GM21390 (cell line): ENCODE results near the gene MED6.

Source experiments
- ATAC-seq: cut with Tn5 transposase; IDR thresholded peaks from one replicate; pipeline ENCODE4 v1.9.1; 2021; ENCODE audit not compliant: unreplicated experiment

MED6 gene, protein sequence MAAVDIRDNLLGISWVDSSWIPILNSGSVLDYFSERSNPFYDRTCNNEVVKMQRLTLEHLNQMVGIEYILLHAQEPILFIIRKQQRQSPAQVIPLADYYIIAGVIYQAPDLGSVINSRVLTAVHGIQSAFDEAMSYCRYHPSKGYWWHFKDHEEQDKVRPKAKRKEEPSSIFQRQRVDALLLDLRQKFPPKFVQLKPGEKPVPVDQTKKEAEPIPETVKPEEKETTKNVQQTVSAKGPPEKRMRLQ

DNA sequence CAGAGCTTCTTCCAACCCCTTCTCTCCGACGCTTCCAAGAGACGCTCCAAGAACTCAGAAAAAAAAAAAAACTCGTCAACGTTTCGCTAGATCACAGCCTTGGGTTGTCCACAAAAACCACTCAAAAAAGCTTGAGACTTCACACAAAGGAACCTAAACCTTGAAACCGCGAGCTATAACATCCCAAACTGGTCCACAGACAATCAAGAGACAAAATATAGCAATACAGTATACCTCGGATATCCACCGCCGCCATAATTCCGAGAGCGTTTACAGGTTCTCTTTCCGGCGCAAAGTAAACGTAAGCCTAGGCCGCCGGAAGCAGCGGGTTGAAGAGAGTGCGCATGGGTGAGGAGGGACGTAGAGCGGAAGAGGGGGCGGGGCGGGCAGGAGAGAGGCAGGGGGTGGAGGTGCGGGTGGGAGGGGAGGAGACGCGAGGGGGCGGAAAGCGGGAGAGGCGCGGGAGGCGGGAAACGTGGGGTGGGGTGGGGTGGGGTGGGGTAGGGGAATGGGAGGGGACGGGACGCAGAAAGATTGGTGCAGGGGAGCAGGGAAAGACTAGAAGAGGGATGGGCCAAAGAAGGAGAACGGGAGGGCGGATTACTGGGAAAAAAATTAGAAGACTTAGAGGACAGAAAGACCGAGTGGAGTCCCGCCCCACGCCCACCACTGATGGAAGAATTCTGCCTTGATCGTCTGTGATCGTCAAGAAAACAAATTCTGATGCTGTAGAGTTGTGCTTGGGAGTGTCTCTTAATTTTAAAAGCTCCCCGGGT is at the start of gene MED6:
Gene MED6, minus strand, starts transcription at position 274 of the 776 bp plus-strand sequence. Its CDS starts 18 bp downstream, at position 256.
- peak; percentile 75 for ATAC-seq

DNA sequence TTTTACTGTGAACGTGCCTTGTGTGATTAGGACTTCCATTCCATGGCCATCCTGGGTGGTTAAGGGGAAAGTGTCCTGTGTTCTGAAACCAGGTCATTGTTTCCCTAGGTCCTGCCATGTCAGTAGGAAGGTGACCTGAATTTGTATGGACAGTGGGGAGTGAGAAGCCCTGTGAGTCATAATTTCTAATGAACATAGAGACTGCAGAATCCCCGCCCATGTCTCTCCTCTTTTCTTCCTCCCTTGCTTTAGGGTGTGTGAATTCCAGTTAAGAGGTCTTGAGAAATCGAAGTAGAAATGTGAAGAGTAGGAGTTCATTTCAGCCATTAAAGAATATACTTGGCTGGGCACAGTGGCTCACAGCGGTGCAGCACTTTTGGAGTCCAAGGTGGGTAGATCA is 49.3 kb upstream of the MED6 start:
- no peak for ATAC-seq

DNA sequence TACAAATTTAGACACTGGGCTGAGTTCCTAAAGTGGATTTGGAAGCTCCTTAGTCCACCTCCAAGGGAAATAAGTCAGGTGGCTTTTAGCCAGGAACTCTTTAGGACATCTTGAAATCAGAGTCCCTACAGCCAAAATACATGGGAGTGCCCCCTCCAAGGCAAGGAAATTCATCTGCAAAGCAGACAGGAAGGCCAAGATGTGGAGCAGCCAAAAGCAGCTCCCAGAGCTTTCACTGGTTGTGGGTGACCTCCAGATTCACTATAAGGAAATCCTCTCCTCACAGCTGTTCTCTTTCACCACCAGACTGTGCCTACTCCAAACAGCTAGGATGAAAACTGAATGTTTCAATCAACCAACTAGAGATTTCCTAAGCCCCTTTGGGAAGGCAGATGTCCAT is 47.9 kb upstream of the MED6 start:
- ATAC-seq: no peak

DNA sequence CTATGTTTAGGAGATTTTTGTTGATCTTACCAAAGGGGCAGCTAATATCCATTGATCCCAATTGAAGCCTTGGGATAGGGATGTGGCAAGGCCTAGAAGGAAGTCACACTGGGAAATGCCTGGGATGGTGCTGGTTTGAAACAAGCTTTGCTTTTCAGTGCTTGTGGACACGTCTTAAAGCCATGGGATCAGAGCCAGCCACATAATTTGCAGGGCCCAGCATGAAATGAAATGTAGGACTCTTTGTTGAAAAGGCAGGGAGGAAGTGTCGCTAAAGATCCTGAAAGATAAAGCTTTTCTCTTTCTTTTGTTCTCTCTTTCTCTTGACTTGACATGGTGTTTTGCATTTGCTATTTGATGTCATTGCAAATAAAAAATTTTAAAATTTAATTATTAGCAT is 46.2 kb upstream of the MED6 start:
- no peak for ATAC-seq

DNA sequence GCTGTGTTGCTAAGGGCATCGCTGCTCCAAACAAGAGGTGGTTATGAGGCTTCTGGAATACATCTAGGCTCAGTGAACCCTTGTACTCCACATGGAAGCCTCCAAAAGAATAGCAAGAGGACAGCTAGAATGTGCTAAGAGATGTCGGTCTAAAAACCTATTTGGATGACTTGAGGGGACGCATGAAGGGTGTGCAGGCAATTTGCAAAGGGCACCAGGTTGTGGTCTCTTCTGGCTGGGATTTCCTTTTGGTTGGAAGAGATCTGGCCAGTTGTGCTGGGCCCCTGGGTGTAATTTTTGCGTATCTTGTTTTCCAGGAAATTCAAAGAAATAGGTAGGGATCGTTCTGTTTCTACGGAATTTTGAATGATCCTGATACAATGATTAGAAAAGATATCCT is 45.4 kb upstream of the MED6 start:
- ATAC-seq: no peak

DNA sequence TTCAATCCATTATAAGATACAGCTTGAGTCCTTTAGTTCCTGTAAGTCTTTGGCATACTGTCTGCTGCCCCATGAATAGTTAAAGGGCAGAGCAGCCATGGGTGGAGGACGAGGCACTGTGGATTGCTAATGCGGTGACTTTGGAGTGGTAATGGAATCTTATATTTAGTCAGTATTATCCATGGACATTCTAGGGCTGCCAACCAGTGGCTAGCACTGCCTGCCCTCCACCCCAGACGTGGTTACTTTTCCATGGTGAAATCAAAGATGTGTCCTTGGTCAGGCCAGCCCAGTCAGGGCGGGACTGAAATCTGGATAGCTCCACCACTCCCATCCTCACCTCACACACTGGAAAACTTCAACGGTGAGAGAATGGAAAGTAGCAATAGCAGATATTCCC is 43.5 kb upstream of the MED6 start:
- no peak for ATAC-seq

DNA sequence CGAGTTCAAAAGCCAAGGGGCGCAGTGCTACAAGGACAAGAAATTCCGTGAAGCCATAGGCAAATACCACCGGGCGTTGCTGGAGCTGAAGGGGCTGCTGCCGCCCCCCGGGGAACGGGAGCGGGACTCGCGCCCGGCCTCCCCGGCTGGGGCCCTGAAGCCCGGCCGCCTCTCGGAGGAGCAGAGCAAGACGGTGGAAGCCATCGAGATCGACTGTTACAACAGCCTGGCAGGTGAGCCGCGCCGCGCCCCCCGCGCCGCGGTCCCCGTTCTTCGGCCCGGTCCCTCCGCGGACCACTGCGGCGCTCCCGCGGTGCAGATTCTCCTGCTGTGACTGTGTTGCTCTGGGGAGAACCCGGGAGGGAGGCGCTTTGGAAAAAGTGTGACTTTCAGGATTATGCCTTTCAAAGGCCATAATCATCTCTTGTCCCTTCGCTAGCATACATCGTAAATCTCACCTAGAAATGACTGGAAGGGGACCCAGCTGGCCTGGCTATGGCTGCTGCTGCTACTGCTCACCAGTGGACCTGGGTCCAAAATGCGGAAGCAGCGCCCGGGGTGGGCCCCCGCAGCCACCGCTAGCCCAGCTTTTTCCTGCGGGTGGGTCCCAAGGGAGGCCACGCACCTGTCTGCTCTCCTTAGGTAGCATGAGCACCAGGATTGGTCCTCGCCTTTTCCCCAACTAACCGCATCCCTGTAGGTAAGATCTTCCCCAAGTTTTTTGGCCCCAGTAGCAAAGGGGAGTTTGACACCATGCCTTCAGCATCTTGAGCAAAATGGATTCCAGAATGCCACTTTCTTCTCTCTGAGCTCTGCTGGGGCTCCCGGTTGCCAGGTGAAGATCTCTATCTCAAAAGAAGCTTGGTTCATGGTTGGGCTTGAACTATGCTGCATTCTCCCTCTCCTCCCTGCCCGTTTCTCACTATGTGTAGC is 42.1 kb upstream of the MED6 start:
- ATAC-seq: no peak

DNA sequence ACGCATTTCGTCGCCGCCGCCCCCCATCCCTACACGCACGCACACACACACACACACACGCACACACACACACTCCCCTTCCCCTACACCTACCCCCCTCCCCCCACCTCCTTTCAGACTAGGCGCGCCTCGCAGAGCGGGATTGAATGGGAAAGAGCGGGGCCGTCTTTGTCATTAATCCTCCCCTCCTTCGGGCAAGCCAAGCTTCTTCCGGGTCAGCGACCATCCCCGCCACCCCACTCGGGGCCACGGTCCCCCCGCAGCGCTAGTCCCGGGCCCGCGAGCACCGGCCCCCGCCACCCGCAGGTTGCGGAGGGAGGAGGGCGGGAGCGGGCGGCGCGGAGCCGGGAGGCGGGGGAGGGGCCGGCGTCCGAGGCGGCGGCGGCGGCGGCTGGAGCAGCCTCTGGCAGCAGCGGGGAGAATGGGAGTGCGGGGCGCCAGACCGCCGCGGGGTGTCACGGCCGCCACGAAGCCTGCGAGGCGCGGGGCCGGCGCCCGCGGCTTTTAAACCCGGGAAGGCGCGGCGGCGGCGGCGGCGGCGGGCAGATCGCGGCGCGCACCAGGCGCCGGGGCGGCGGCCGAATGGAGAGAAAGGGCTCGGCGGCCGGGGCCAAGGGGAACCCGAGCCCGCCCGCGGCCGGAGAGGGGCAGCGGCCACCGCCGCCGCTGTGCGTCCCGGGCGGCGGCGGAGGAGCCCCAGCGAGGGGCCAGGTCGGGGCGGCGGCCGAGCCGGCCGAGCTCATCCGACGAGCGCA is 41.3 kb upstream of the MED6 start, which contains the start of gene TTC9:
Gene TTC9, plus strand, starts transcription at position 369 of the 755 bp plus-strand sequence. Its CDS starts 214 bp downstream, at position 583.
- no peak for ATAC-seq

DNA sequence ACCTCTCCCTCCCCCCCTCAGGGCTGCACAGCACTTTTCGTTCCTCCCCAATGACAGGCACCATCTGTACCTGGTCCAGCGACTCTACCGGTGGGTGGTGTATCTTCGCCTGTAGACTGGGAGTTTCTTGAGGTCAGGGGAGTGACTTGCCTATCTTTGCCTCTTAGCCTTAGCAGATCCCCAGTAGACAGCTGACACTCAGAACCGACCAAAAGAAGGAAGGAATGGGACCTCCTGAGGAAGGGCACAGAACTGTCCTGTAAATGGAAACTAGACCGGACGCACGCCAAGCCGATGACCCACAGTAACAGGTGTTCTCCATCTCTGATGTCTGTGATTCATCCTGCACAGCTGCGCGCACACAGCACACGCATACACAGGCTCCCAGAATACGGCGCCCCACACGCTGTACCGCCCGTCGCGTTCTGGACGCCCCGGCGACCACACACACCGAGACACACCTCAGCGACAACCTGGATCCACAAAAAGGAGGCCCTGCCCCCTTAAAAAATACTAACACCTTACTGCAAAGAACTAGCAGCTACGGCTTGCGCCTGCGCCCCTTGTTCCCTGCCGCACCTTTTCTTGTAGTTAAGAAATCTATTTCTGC is 40.6 kb upstream of the MED6 start:
- ATAC-seq: peak; percentile 68

DNA sequence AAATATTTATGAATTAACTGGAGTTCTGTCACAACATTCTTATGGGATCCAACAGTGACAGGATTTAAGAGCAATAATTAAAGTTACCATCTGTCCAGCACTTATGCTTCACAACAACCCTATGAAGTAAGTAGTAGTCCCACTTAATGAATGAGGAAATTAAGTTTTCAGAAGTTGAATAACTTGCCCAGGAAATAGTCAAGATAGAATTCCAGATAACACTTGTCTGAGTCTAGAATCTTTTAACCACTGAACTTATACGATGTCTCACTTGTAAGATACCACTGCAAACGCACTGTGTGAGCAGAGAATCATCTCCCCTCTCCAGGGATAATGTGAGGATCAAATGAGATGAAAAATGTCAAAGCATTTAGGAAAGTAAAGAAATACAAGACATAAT is 38.0 kb upstream of the MED6 start:
- no peak for ATAC-seq

DNA sequence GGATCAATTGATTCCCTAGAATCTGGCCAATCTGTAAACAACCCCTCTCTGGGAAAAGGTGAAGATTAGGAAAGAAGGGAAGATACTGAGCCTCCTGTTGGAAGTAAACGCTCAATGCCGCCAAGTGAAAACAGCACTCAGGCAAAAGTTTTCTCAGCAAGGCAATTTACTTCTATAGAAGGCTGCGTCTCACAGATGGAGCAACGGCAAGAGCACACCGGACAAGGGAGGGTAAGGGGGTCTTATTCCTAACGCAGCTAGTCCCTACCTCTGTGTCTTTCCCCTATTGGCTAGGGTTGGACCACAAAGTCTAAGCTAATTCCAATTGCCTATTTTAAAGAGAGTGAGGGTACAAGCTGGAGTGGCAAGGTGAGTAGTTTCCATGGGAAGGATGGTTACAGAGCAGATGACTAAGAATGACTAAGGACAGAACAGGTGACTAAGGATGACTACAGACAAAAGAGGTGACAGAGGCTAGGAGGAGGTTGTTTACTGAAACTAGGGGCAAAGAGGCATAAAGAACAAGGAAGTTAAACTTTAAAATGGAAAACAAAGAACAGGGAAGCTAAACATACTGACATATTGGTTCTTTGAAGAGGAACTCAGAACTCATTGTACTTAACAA is 35.6 kb upstream of the MED6 start:
- no peak for ATAC-seq

DNA sequence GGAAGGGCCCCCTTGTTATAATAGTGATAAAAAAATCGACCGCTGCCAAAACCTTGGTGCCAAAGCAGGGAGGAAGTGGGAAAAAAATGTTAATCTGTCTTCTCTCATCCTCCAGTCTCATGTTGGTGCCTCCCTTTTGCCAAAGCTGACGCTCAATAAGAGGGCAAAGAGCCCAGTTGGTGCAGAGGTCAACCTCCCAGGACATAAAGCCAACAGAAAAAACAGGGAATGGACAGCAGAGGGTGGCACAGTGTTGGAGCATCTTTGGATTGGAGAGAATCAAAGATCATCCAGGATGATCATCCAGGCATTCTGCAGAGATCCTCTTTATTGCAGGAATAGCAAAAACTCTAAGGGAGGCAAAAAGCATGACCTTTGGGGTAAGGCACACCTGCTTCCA is 31.5 kb upstream of the MED6 start:
- no peak for ATAC-seq

DNA sequence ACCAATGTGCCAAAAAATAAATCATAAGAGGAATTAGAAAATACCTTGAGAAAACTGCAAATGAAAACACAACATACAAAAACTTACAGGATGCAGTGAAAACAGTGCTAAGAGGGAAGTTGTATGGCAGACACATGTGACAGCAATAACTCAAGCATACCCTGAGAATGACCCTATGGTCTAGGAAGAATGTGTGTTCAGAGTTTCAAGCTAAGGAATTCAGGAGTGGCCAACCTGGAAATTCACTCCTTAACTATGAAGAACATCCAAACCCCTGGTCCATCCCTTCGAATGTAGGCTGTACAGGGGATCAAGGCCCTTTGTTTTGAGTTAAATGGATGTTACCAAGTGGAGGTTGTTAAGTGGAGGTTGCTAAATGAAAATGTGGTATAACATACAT is 24.5 kb upstream of the MED6 start:
- ATAC-seq: no peak

DNA sequence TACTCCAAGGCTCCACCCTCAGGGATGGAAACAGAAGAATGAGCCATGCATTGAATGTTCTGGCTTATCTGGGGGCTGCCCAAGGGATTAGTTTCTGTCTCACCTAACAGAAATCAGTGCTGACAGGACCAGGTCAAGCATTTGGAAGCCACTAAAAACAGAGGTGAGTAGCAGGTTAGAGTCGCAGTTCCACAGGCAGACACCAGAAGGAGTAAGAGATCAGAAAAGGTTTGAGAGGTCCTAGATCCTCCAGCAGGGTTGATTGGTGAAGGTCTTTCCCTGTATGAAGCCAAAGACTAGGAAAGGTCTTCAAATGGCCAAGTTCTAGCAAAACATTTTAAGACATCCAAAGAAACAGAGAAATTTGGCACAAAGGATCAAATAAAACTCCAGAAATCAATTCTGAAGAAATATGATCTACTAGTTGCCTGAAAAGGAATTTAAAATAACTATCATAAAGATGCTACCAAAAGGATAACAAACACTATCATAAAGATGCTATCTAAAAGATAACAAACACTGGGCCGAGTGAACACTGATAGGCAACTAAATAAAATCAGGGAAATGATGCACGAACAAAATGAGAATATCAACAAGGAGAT is 21.8 kb upstream of the MED6 start:
- ATAC-seq: no peak

DNA sequence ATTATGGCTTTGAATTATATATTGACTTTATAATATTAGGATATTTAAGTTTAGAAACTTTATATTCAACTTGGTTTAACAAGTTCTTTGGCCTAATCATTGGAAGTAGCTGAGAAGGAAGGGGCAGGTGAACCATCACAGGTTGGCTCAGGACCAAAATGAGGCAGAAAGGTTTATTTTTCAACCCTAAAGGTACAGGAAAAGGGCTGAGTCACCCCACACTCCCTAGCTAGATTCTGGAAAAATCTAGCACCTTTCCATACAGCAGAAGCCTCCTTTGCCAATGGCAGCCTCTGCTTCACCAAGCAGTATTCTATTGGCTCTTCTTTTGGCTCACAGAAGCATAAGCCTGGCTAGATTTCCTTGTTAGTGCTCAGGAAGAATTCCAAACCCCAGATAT is 19.3 kb upstream of the MED6 start:
- no peak for ATAC-seq

DNA sequence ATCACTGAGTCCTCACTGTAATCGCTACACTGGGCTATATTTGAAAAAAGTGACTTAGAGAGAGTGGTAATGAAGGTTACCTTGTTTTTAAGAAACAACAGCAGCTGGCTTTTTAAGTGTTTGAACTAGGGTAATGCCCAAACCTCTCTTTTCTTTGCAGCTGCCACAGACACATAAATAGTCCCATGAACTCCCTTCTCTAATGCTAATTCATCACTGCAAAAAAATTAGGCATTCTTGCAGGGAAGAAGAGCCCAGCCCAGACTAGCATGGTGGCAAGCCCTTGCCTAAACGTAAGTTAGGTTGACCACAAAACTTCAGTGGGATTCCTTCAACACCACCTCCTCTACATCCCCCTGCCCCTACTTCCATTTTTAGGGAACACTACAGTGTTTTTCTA is 17.9 kb upstream of the MED6 start:
- no peak for ATAC-seq

DNA sequence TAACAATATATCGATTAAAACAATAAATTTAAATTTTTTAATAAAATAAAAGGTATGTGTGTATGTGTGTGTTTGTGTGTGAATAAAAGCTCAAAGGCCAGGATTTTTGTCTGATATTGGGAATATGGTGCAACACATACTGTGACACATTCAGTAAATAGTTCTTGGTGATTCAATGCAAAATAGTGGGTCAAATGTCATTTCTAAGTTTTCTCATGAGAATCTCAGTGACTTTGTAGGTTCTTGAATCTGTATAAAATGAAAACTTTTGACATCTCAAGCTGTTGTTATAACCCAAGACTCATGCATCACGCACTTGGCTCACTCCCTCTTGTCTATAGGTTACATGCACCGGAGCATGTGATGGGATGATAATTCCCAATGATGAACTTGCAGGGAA is 16.2 kb upstream of the MED6 start:
- no peak for ATAC-seq

DNA sequence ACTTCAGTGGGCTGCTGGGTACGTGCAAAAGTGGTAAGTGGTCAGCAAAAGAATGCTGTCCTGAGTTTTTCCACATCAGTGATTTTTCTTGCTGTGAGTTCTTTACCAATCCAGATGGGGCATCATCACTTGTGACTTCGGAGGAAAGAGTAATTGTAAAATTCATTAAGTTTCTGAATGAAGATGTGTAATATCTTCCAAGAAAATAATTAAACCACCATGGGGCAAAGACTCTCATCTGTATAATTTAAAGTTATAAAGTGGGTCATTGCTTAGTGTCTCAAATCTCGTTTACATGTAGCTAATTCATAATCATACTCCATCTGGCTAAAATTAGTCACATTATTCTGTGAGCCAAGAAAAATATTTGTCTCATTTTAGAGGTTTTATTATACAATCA is 10.8 kb upstream of the MED6 start:
- no peak for ATAC-seq

DNA sequence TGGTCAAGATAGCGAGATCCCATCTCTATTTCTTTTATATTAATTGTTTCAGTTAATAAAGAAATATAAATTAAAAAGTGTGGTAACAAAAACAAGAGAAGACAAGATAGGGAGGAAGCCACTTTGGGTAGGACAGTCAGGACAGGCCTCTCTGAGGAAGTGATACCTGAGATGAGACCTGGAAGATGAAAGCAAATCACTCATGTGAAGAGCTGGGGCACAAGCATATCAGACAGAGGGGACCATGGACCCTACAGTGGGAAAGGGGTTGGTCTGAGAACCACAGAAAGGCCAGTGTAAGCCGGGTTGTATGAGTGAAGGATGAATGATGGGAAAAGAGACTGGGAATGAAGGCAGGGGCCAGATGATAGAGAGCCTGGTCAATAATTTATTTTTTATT is 1.8 kb upstream of the MED6 start:
- ATAC-seq: peak; percentile 57

DNA sequence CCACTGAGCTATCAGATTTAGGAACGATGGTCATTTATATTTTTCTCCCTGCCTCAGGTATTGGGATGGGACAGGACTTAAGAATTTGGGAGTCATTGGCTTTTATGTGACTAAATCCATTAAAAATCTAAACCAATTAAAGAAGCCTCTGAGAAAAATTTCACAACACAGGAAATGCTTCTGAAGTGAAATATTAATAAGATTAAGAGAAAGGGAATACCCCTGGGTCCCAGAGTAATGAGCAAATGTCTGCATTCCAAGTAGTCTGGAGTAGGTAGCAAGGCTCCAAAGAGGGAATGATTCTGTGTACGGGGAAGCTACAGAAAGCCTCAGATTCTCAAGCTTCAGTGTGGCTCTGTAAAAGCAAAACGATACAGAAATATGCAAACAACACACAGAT is 707 bp upstream of the MED6 start:
- no peak for ATAC-seq
